Endodermal cell (in vitro differentiated cells): Measurements from ENCODE around the gene OR6N1. TPM values are rescaled to one million over a fixed set of nuclear protein-coding genes. Genes with fewer than 3 reads are reported as not detected.

Experiments used
- DNase-seq: peaks from one replicate; pipeline ENCODE4 v3.0.0-alpha.2; 2017
- H3K27ac ChIP-seq: 2 replicates; pipeline ENCODE4 v1.5.1; 2013; ENCODE audit warnings: mild to moderate bottlenecking, low read depth, low read length, moderate library complexity
- H3K27me3 ChIP-seq: 2 replicates; pipeline ENCODE4 v1.6.1; 2013; ENCODE audit warnings: mild to moderate bottlenecking, low read length, moderate library complexity; ENCODE audit not compliant: insufficient read depth, control insufficient read depth, poor library complexity, severe bottlenecking
- H3K36me3 ChIP-seq: 2 replicates; pipeline ENCODE4 v1.7.0; 2013; ENCODE audit warnings: mild to moderate bottlenecking, low read length, moderate library complexity; ENCODE audit not compliant: control insufficient read depth, insufficient read depth
- H3K4me1 ChIP-seq: one replicate; pipeline ENCODE4 v1.7.0; 2013; ENCODE audit warnings: low read length; ENCODE audit not compliant: control insufficient read depth, insufficient read depth
- H3K4me3 ChIP-seq: 2 replicates; pipeline ENCODE4 v1.5.1; 2013; ENCODE audit warnings: mild to moderate bottlenecking, low read length, moderate library complexity
- H3K9ac ChIP-seq: 2 replicates; pipeline ENCODE4 v1.6.1; 2013; ENCODE audit warnings: mild to moderate bottlenecking, low read length, moderate library complexity; ENCODE audit not compliant: poor library complexity, severe bottlenecking; ENCODE audit errors: extremely low read depth
- H3K9me3 ChIP-seq: 2 replicates; pipeline ENCODE4 v1.6.1; 2013; ENCODE audit warnings: mild to moderate bottlenecking, low read length, moderate library complexity; ENCODE audit not compliant: control insufficient read depth
- H3K27ac Mint-ChIP-seq: 2 replicates; pipeline ENCODE4 v1.8.0; 2020; ENCODE audit warnings: mixed read lengths
- H3K27me3 Mint-ChIP-seq: 2 replicates; pipeline ENCODE4 v1.8.0; 2021; ENCODE audit warnings: mild to moderate bottlenecking, mixed read lengths; ENCODE audit not compliant: insufficient read depth
- H3K36me3 Mint-ChIP-seq: 2 replicates; pipeline ENCODE4 v1.8.0; 2020; ENCODE audit warnings: low read depth, mixed read lengths
- H3K4me1 Mint-ChIP-seq: 2 replicates; pipeline ENCODE4 v1.8.0; 2020; ENCODE audit warnings: mixed read lengths
- H3K4me3 Mint-ChIP-seq: 2 replicates; pipeline ENCODE4 v1.8.0; 2020; ENCODE audit warnings: mild to moderate bottlenecking, moderate library complexity, mixed read lengths
- H3K9me3 Mint-ChIP-seq: 2 replicates; pipeline ENCODE4 v1.8.0; 2020; ENCODE audit warnings: mild to moderate bottlenecking, mixed read lengths
- CTCF ChIP-seq: fragments of 200-600 bp; sonication (generic); conservative IDR thresholded peaks from 2 replicates; pipeline ENCODE4 v1.5.0; 2021; ENCODE audit warnings: antibody characterized with exemption, mild to moderate bottlenecking
- WGBS, 2 experiments: methylation state at CpG; one replicate each; pipeline versions ENCODE4 v1.1.5 to v1.1.7; 2013; ENCODE audit warnings: missing lambda C conversion rate in 2 of 2, mixed read lengths in 1 of 2; ENCODE audit not compliant: insufficient coverage in 1 of 2, insufficient read length in 1 of 2; 5-methylcytosine and 5-hydroxymethylcytosine counted together
- total RNA-seq, 2 donors: library from RNA; stranded (reverse); fragmentation: NEBNext Ultra II Directional in 1 of 2; extraction: Animal tissue kit (Norgen Biotek cat#: 25700) in 1 of 2; gene quantifications; 2 replicates in 1 of 2; 3 replicates in 1 of 2; pipeline ENCODE4 v1.2.1, GENCODE V29; 2021

OR6N1 gene
- total RNA-seq, 2 donors from 2014 or later, result not detected

GRCh38 chr1:158806916-158807536, 35.0 kb upstream of the OR6N1 start:
- WGBS, 2 experiments, result 60 to 93% methylated on average over 2 to 5 of the region's 6 CpGs
- H3K9ac ChIP-seq, result no peak overlapping the region
- no peak overlapping the region for H3K4me3 ChIP-seq
- no peak for TF ChIP-seq CTCF
- Mint-ChIP-seq H3K4me3 (no peak overlapping the region), H3K27ac (no peak overlapping the region), H3K27me3 (no peaks in the 10 kb centered on the region), H3K9me3 (no peaks in the 10 kb centered on the region), H3K36me3 (no peaks in the 10 kb centered on the region), H3K4me1 (no peaks in the 10 kb centered on the region)
- DNase-seq, result no peak
- no peaks in the 10 kb centered on the region for H3K36me3 ChIP-seq
- no peak overlapping the region for H3K27ac ChIP-seq
- no peaks in the 10 kb centered on the region for H3K9me3 ChIP-seq
- H3K4me1 ChIP-seq, result no peaks in the 10 kb centered on the region
- H3K27me3 ChIP-seq, result no peaks in the 10 kb centered on the region

GRCh38 chr1:158803678-158804077, 31.7 kb upstream of the OR6N1 start:
- Mint-ChIP-seq H3K4me1 (no peaks in the 10 kb centered on the region), H3K4me3 (no peak overlapping the region), H3K27me3 (no peaks in the 10 kb centered on the region), H3K36me3 (no peaks in the 10 kb centered on the region), H3K27ac (no peak overlapping the region), H3K9me3 (no peaks in the 10 kb centered on the region)
- DNase-seq, result no peak
- TF ChIP-seq CTCF, result no peak
- no peaks in the 10 kb centered on the region for H3K9me3 ChIP-seq
- 91% methylated on average over 1 of the region's 1 CpG; no CpG with 5 or more reads in 1 of the 2 experiments for WGBS, 2 experiments
- no peaks in the 10 kb centered on the region for H3K27me3 ChIP-seq
- H3K9ac ChIP-seq, result no peak overlapping the region
- no peak overlapping the region for H3K27ac ChIP-seq
- no peak overlapping the region for H3K4me3 ChIP-seq
- H3K4me1 ChIP-seq, result no peaks in the 10 kb centered on the region
- no peaks in the 10 kb centered on the region for H3K36me3 ChIP-seq

- 83 to 89% methylated on average over 1 of the region's 1 CpG for WGBS, 2 experiments
- no peak overlapping the region for H3K4me3 ChIP-seq
- no peaks in the 10 kb centered on the region for H3K36me3 Mint-ChIP-seq
Measured at GRCh38 chr1:158801396-158801795, 29.4 kb upstream of the OR6N1 start.

More at GRCh38 chr1:158801396-158801795, 29.4 kb upstream of the OR6N1 start:
- TF ChIP-seq CTCF, result no peak
- Mint-ChIP-seq H3K4me3 (no peak overlapping the region), H3K4me1 (no peaks in the 10 kb centered on the region), H3K9me3 (no peaks in the 10 kb centered on the region), H3K27me3 (no peaks in the 10 kb centered on the region), H3K27ac (no peak overlapping the region)
- H3K9ac ChIP-seq, result no peak overlapping the region
- no peak overlapping the region for H3K27ac ChIP-seq
- no peaks in the 10 kb centered on the region for H3K27me3 ChIP-seq
- no peaks in the 10 kb centered on the region for H3K4me1 ChIP-seq
- H3K9me3 ChIP-seq, result no peaks in the 10 kb centered on the region
- DNase-seq, result no peak
- no peaks in the 10 kb centered on the region for H3K36me3 ChIP-seq
